Tibial artery (tissue), 4 donors: Measurements from ENCODE around the gene MRAS.

ENCODE experiments used
- DNase-seq, 2 donors: peaks; one replicate each; pipeline ENCODE4 v3.0.0-alpha.2; 2019
- H3K27ac ChIP-seq, 2 donors: fragments of 200-600 bp; sonication (generic) in 1 of 2; 1 replicate in 1 of 2; 2 replicates in 1 of 2; pipeline ENCODE4 v1.5.1; 2018 to 2019; ENCODE audit warnings: mild to moderate bottlenecking in 1 of 2
- H3K27me3 ChIP-seq, 2 donors: fragments of 200-600 bp; sonication (generic) in 1 of 2; one replicate each; pipeline versions ENCODE4 v1.5.1 to v1.6.0; 2016 to 2019
- H3K36me3 ChIP-seq, 3 donors: fragments of 200-600 bp; sonication (generic) in 2 of 3; one replicate each; pipeline ENCODE4 v1.5.1; 2016 to 2019; ENCODE audit warnings: mild to moderate bottlenecking in 2 of 3
- H3K4me1 ChIP-seq, 4 donors: fragments of 200-600 bp; sonication (generic) in 2 of 4; 1 replicate in 3 of 4; 2 replicates in 1 of 4; pipeline ENCODE4 v1.5.1; 2016 to 2019
- H3K4me3 ChIP-seq, 2 donors: fragments of 200-600 bp; sonication (generic) in 1 of 2; 1 replicate in 1 of 2; 2 replicates in 1 of 2; pipeline ENCODE4 v1.5.1; 2018 to 2019; ENCODE audit warnings: mild to moderate bottlenecking in 2 of 2
- H3K9me3 ChIP-seq, 3 donors: fragments of 200-600 bp; sonication (generic) in 1 of 3; one replicate each; pipeline ENCODE4 v1.5.1; 2016 to 2019
- intact Hi-C: fragments of 100-400 bp; cut with DNase I; formaldehyde crosslinking; loops from one replicate; pipeline ENCODE4 v1.15.0; 2023; ENCODE audit warnings: low total_unique reads
- TF ChIP-seq, protein P1 (sequence below), 2 experiments: fragments of 200-600 bp in 1 of 2; fragments of 450-650 bp in 1 of 2; IDR thresholded peaks; one replicate each; pipeline ENCODE4 v1.5.1; 2017 to 2019; ENCODE audit warnings: antibody characterized with exemption in 2 of 2, mild to moderate bottlenecking in 1 of 2, moderate library complexity in 1 of 2

The MRAS gene

DNA sequence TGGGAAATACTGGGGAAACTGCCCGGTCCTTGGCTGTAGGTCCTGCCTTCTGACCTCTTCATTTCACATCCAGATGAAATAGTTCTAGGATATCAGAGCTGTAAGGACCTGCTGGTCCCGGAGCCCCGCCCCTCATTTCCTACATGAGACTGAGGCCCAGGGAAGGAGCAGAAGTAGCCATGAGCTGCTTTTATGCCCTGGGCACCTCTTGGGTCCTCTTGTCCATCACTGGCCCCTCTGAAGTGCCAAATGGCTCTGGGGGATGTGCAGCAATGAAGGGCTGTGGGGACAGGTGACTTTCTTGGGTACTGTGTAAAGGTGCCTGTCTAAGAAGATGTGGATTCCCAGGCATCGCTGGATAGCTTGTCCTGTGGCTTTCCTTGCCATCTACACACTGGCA lies 45.8 kb downstream of the MRAS start:
- H3K4me1 ChIP-seq: peaks cover 0 to 17% (median 13%) of the 10 kb centered on the region in 4 donors
- H3K27me3 ChIP-seq: no peaks in the 10 kb centered on the region
- no peaks in the 10 kb centered on the region for H3K9me3 ChIP-seq
- no peak overlapping the region for H3K4me3 ChIP-seq
- H3K27ac ChIP-seq: no peak overlapping the region
- peak in 1 of 2 donors; percentile 28 for DNase-seq
- H3K36me3 ChIP-seq: peaks cover 9 to 12% (median 10%) of the 10 kb centered on the region in 3 donors
- intact Hi-C loops: no loop called here
- TF ChIP-seq, protein P1, sequence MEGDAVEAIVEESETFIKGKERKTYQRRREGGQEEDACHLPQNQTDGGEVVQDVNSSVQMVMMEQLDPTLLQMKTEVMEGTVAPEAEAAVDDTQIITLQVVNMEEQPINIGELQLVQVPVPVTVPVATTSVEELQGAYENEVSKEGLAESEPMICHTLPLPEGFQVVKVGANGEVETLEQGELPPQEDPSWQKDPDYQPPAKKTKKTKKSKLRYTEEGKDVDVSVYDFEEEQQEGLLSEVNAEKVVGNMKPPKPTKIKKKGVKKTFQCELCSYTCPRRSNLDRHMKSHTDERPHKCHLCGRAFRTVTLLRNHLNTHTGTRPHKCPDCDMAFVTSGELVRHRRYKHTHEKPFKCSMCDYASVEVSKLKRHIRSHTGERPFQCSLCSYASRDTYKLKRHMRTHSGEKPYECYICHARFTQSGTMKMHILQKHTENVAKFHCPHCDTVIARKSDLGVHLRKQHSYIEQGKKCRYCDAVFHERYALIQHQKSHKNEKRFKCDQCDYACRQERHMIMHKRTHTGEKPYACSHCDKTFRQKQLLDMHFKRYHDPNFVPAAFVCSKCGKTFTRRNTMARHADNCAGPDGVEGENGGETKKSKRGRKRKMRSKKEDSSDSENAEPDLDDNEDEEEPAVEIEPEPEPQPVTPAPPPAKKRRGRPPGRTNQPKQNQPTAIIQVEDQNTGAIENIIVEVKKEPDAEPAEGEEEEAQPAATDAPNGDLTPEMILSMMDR (IDR thresholded peaks at IDR 0.05): no peak

DNA sequence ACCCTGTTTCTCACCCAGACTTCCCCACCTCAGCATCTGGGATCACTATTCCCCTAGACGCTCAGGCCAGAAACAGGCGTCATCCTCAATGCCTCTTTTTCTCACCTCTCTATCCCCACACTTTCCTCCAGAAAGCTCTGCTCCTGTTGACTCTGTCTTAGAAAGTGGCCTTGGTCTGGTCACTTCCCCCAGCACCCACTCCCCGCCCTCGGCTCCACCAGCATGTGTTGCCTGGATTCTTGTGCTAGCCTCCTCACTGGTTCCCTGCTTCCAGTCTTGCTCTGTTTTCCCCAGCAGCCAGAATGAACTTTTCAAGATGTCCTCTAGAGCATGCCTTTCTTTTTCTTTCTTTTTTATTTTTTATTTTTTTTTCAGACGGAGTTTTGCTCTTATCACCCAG lies 46.3 kb downstream of the MRAS start:
- peaks cover 0 to 12% (median 10%) of the 10 kb centered on the region in 4 donors for H3K4me1 ChIP-seq
- H3K36me3 ChIP-seq: peaks cover 9 to 18% (median 16%) of the 10 kb centered on the region in 3 donors
- TF ChIP-seq, protein P1 (IDR thresholded peaks at IDR 0.05): no peak
- H3K27me3 ChIP-seq: no peaks in the 10 kb centered on the region
- H3K4me3 ChIP-seq: no peak overlapping the region
- no peak overlapping the region for H3K27ac ChIP-seq
- intact Hi-C loops: no loop called here
- no peak for DNase-seq
- H3K9me3 ChIP-seq: no peaks in the 10 kb centered on the region

GRCh38 chr3:138395865-138396751 lies 47.7 kb downstream of the MRAS start:
- Histone ChIP-seq H3K4me3 (no peak overlapping the region), H3K27me3 (no peaks in the 10 kb centered on the region), H3K9me3 (no peaks in the 10 kb centered on the region), H3K4me1 (no peaks in the 10 kb centered on the region), H3K36me3 (peaks cover 16 to 30% (median 30%) of the 10 kb centered on the region in 3 donors), H3K27ac (no peak overlapping the region)
- peak in 1 of 2 donors; percentile 56 for DNase-seq
- TF ChIP-seq, protein P1 (IDR thresholded peaks at IDR 0.05): no peak
- intact Hi-C loops: no loop called here

DNA sequence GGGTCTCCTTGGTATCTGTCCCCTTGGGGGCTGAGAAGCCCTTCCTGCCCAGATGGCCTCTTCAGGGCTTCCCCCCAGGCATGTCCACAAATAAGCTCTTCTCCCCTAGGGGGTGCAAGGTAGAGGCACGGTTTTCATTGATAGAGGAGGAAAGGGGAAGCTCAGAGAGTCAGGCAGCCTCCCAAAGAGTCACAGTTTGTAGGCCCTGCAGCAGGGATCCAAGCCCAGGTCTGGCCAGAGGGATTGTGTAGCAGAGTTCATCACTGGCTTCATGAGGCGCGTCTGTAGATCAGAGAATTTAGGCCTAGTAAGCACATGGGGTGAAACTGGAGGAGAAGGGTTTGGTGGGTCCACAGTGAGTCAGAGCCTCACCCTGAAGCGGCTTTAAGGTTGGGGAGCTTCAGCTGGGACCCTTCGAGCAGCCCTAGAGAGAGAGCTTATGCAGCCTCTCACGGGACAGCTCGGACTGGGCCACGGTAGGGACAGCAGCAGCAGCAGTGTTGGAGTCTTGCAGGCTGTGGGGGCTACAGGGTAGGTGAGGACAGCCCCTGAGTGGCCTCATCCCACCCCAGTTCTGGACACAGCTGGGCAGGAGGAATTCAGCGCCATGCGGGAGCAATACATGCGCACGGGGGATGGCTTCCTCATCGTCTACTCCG lies 48.5 kb downstream of the MRAS start:
- Histone ChIP-seq H3K9me3 (no peaks in the 10 kb centered on the region), H3K4me3 (no peak overlapping the region), H3K27me3 (no peaks in the 10 kb centered on the region), H3K4me1 (no peaks in the 10 kb centered on the region), H3K36me3 (peaks cover 16 to 38% (median 37%) of the 10 kb centered on the region in 3 donors), H3K27ac (no peak overlapping the region)
- TF ChIP-seq, protein P1 (IDR thresholded peaks at IDR 0.05): no peak
- intact Hi-C loops: no loop called here
- peak in 1 of 2 donors; percentile 29 for DNase-seq

GRCh38 chr3:138397983-138398382 lies 49.6 kb downstream of the MRAS start:
- Histone ChIP-seq H3K4me3 (no peak overlapping the region), H3K4me1 (no peaks in the 10 kb centered on the region), H3K9me3 (no peaks in the 10 kb centered on the region), H3K36me3 (peaks cover 26 to 49% (median 46%) of the 10 kb centered on the region in 3 donors), H3K27me3 (no peaks in the 10 kb centered on the region), H3K27ac (no peak overlapping the region)
- intact Hi-C loops: no loop called here
- TF ChIP-seq, protein P1 (IDR thresholded peaks at IDR 0.05): no peak
- no peak for DNase-seq
